ENCODE measurements around the gene CCDC15. TPM values are rescaled to one million over a fixed set of nuclear protein-coding genes. Genes with fewer than 3 reads are reported as not detected.
"Not testable (repeated sequence)": the region's sequence is repeated elsewhere in the genome, so short reads cannot be mapped to it uniquely, and the experiment has no call there.

CCDC15 gene
- total and polyA plus RNA-seq, 2 of the 13 experiments (the other 11 are each of a cell fraction or from before 2014, with no cell fraction given): 2.2 to 4.6 TPM

GRCh38 chr11:125088576-125089455 is 134.8 kb downstream of the CCDC15 start:
- ChIA-PET CTCF (ENCODE audit: low intra/inter-chr PET ratio, low total read pairs) (no interaction called here), POLR2A (no interaction called here)
- ATAC-seq: no peak
- intact Hi-C loops (cut with micrococcal nuclease; ENCODE audit: unreplicated experiment): no loop called here
- DNase-seq (ENCODE audit: low spot score): no peak
- Histone ChIP-seq H4K20me1 (ENCODE audit: insufficient read depth, low read length) (no peaks in the 10 kb centered on the region), H3K27ac (ENCODE audit: extremely low read length, insufficient read depth, low read length) (no peak overlapping the region), H3K9ac (ENCODE audit: insufficient read depth, low read depth, low read length) (no peak overlapping the region), H3K4me1 (ENCODE audit: insufficient read depth, low read length) (peaks cover 19% of the 10 kb centered on the region), H3K4me3 (replicated peaks in 1 of 3; ENCODE audit: insufficient read depth in 1 of 3, low read depth in 2 of 3, low read length in 3 of 3) (no peak overlapping the region), H2AFZ (ENCODE audit: low read length) (no peak overlapping the region), H3K79me2 (ENCODE audit: insufficient read depth, low read length) (no peaks in the 10 kb centered on the region), H3K27me3 (ENCODE audit: control insufficient read depth in 1 of 2, insufficient read depth in 2 of 2, low read length in 2 of 2) (no peaks in the 10 kb centered on the region), H3K36me3 (replicated peaks in 1 of 2; ENCODE audit: control insufficient read depth in 1 of 2, insufficient read depth in 2 of 2, low read length in 2 of 2) (no peaks in the 10 kb centered on the region), H3K4me2 (ENCODE audit: low read depth, low read length) (no peak overlapping the region), H3K9me3 (ENCODE audit: low read length) (no peaks in the 10 kb centered on the region)
- FAIRE-seq: no peak
- 84% methylated on average over 10 of the region's 20 CpGs for WGBS (ENCODE audit: low lambda C conversion rate)
- in situ Hi-C loops (cut with HindIII; ENCODE audit: extremely low pct_ligation_motif_present, low pct_unique_long_range_greater_than_20kb): no loop called here
- no peak for TF ChIP-seq HOXA5 (CRISPR knock-in tag; IDR thresholded peaks at IDR 0.05)
- peak; percentile 49 for TF ChIP-seq STAG1 (CRISPR knock-in tag; IDR thresholded peaks at IDR 0.05)
- TF ChIP-seq RARG (CRISPR knock-in tag; IDR thresholded peaks at IDR 0.05; ENCODE audit: low read depth): no peak
- no peak for TF ChIP-seq ZNF460 (CRISPR knock-in tag; IDR thresholded peaks at IDR 0.05; ENCODE audit: borderline replicate concordance)
- TF ChIP-seq TRIM24 (CRISPR knock-in tag; IDR thresholded peaks at IDR 0.05): no peak
- no peak for TF ChIP-seq TSC22D2 (CRISPR knock-in tag; IDR thresholded peaks at IDR 0.05; ENCODE audit: borderline replicate concordance)
- TF ChIP-seq, protein P1, sequence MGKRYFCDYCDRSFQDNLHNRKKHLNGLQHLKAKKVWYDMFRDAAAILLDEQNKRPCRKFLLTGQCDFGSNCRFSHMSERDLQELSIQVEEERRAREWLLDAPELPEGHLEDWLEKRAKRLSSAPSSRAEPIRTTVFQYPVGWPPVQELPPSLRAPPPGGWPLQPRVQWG (CRISPR knock-in tag; IDR thresholded peaks at IDR 0.05; ENCODE audit: borderline replicate concordance, low read depth): no peak
- TF ChIP-seq CTCF (CRISPR knock-in tag; IDR thresholded peaks at IDR 0.05): peak; percentile 31
- no TSS peak for BruUV-seq (replicated peaks)

DNA sequence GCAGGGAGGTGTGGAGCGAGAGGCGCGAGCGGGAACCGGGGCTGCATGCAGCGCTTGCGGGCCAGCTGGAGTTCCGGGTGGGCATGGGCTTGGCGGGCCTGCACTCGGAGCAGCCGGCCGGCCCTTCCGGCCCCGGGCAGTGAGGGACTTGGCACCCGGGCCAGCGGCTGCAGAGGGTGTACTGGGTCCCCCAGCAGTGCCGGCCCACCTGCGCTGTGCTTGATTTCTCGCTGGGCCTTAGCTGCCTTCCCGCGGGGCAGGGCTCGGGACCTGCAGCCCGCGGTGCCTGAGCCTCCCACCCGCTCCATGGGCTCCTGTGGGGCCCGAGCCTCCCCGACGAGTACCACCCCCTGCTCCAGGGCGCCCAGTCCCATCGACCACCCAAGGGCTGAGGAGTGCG is 135.5 kb downstream of the CCDC15 start:
- H3K27me3 ChIP-seq (ENCODE audit: control insufficient read depth in 1 of 2, insufficient read depth in 2 of 2, low read length in 2 of 2); H3K4me2 ChIP-seq (ENCODE audit: low read depth, low read length); FAIRE-seq; ATAC-seq; H3K27ac ChIP-seq (ENCODE audit: extremely low read length, insufficient read depth, low read length); CTCF ChIA-PET (ENCODE audit: low intra/inter-chr PET ratio, low total read pairs); H3K9ac ChIP-seq (ENCODE audit: insufficient read depth, low read depth, low read length); H3K9me3 ChIP-seq (ENCODE audit: low read length); H3K36me3 ChIP-seq (replicated peaks in 1 of 2; ENCODE audit: control insufficient read depth in 1 of 2, insufficient read depth in 2 of 2, low read length in 2 of 2); H2AFZ ChIP-seq (ENCODE audit: low read length); H4K20me1 ChIP-seq (ENCODE audit: insufficient read depth, low read length); POLR2A ChIA-PET; H3K79me2 ChIP-seq (ENCODE audit: insufficient read depth, low read length); H3K4me3 ChIP-seq (replicated peaks in 1 of 3; ENCODE audit: insufficient read depth in 1 of 3, low read depth in 2 of 3, low read length in 3 of 3); DNase-seq (ENCODE audit: low spot score); in situ Hi-C loops (cut with HindIII; ENCODE audit: extremely low pct_ligation_motif_present, low pct_unique_long_range_greater_than_20kb); BruUV-seq (replicated peaks); intact Hi-C loops (cut with micrococcal nuclease; ENCODE audit: unreplicated experiment): not testable (repeated sequence)
- WGBS (ENCODE audit: low lambda C conversion rate): no CpG with 5 or more reads among the region's 31 CpGs
- peaks cover 18% of the 10 kb centered on the region for H3K4me1 ChIP-seq (ENCODE audit: insufficient read depth, low read length)

Measured in HepG2 (cell line).